ENCODE results near the gene WFDC12.
"Not testable (repeated sequence)": the region's sequence is repeated elsewhere in the genome, so short reads cannot be mapped to it uniquely, and the experiment has no call there.

Gene WFDC12, protein sequence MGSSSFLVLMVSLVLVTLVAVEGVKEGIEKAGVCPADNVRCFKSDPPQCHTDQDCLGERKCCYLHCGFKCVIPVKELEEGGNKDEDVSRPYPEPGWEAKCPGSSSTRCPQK

GRCh38 chr20:45124365-45124764 lies at the start of gene WFDC12:
Gene WFDC12 (minus strand): TSS chr20:45124465. CDS start chr20:45124447, 18 bp downstream.
- DNase-seq (ENCODE audit: low read depth) = no peak

DNA sequence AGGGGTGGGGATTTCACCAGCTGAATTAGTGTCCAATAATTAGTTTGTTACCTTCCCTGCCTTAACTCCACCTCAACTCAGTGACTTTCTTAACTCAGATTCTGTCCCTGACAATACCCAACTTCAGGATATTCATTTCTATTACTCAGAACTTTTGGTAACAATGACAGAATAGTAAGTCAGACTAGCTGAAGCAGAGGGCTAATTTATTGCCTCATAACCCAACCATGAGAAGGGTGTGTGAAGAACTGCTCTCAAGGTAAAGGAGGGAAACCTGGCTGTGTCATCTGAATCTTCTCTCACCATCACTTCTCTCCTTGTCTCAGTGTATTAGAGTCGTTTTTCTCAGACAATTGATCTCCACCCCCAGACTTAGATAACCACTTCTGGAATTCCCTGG lies 49.3 kb upstream of the WFDC12 start:
- DNase-seq (ENCODE audit: low read depth) = no peak

DNA sequence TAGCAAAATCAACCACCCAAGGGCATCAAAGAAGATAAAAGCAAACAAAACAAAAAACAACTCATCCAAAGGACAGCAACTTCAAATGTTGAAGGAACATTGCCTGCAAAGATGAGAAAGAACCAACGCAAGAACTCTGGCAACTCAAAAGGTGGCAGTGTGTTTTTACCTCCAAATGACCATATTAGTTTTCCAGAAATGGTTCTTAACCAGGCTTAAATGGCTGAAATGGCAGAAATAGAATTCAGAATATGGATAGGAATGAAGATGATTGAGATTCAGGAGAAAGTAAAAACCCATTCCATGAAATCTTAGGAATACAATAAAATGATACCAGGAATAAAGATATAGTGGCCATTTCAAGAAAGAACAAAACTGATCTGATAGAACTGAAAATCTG lies 40.6 kb upstream of the WFDC12 start:
- DNase-seq (ENCODE audit: low read depth) = no peak

DNA sequence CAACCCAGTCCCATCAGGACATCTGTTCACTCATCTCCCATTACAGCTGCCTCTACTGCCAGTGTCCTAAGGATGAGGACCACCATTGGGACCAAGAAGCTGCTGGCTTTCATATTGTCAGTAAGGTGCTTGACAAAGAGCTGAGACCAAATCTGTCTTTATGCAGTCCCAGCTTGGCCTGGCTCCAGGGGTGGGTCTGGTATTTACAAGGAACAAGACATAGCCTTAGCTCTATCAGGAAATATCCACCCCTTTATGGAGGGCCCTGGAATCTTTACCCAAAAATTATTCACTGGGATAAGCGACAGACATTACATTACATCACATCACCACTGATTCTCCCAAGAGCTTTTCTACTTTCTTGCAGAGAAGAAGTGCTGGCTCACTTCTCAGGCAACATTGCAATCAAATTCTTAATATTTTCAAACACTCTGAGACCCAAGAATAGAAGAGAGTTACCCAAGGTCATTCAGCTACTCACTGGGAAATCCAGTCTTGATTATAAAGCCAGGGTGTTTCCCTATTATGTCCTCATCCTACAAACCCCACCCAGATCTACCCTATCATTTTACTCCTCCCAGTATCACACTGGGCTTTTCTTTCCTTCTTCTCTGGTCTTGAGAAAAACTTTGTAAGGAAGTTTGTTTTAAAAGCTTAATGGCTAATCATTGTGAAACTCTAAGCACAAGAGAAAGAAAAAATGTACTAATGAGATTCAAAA lies 39.0 kb upstream of the WFDC12 start:
- no peak for DNase-seq (ENCODE audit: low read depth)

- DNase-seq (ENCODE audit: low read depth) = no peak
Measured at GRCh38 chr20:45157962-45158361, 33.7 kb upstream of the WFDC12 start.

DNA sequence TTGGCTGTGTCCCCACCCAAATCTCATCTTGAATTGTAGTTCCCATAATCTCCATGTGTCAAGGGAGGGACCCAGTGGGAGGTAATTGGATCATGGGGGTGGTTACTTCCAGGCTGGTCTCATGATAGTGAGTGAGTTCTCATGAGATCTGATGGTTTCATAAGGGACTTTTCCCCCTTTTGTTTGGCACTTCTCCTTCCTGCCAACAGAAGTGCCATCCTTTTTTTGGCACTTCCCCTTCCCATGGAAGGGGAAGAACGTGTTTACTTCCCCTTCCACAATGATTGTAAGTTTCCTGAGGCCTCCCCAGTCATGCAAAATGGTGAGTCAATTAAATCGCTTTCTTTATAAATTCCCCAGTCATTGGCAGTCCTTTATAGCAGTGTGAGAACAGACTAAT lies 32.4 kb upstream of the WFDC12 start:
- no peak for DNase-seq (ENCODE audit: low read depth)

DNA sequence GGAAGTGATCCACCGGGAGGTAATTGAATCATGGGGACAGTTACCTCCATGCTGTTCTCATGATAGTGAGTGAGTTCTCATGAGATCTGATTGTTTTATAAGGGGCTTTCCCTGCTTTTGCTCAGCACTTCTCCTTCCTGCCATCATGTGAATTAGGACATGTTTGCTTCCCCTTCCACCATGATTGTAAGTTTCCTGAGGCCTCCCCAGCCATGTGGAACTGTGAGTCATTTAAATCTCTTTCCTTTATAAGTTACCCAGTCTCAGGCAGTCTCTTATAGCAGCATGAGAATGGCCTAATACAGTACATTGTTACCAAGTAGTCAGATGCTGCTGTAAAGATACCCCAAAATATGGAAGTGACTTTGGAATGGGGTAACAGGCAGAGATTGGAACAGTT lies 30.5 kb upstream of the WFDC12 start:
- not testable (repeated sequence) for DNase-seq (ENCODE audit: low read depth)

- DNase-seq (ENCODE audit: low read depth) = no peak
Measured at GRCh38 chr20:45154183-45154582, 29.9 kb upstream of the WFDC12 start.

GRCh38 chr20:45153752-45154151 lies 29.5 kb upstream of the WFDC12 start:
- DNase-seq (ENCODE audit: low read depth) = no peak

GRCh38 chr20:45153147-45153546 lies 28.9 kb upstream of the WFDC12 start:
- no peak for DNase-seq (ENCODE audit: low read depth)

DNA sequence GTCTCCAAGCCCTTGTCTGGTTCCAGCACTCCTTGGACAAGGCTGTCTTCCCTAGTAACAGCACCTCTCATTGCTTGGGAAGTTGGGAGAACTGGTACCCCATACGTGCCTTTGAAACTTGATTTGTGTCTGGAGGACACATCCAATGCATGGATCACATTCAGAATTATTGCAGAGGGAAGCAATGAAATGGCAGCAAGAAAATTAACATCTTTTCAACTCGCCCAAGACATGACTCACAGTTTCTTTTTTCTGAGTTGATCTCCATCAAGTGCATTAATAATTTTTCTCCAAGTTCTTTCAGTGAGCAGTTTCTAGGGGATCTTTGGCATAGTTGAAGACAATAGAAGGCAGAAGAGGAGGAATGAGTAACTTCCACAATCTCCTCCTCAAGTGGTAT lies 28.1 kb upstream of the WFDC12 start:
- no peak for DNase-seq (ENCODE audit: low read depth)

GRCh38 chr20:45149062-45149461 lies 24.8 kb upstream of the WFDC12 start:
- no peak for DNase-seq (ENCODE audit: low read depth)

- no peak for DNase-seq (ENCODE audit: low read depth)
Measured at GRCh38 chr20:45140836-45141235, 16.6 kb upstream of the WFDC12 start.

DNA sequence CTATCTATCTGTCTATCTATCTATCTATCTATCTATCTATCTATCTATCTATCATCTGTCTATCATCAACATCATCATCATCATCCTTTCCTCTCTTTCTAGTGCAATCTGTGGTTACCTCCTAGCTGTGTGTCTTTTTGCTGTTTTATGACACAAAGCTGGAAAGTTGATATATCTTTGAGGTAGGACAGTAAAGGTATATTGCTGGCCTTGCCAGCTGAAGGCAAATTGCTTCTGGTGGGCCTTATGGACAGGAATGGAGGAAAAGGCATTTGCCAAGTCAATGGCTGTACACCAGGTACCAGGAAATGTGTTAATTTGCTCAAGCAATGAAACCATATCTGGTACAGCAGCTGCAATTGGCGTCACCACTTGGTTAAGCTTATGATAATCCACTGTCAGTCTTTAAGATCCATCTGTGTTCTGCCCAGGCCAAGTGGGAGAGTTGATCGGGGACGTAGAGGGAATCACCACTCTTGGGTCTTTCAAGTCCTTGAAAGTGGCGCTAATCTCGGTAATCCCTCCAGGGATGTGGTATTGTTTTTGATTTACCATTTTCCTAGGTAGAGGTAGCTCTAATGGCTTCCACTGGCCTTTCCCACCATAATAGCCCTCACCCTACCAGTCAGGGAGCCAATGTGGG lies 15.6 kb upstream of the WFDC12 start:
- not testable (repeated sequence) for DNase-seq (ENCODE audit: low read depth)

DNA sequence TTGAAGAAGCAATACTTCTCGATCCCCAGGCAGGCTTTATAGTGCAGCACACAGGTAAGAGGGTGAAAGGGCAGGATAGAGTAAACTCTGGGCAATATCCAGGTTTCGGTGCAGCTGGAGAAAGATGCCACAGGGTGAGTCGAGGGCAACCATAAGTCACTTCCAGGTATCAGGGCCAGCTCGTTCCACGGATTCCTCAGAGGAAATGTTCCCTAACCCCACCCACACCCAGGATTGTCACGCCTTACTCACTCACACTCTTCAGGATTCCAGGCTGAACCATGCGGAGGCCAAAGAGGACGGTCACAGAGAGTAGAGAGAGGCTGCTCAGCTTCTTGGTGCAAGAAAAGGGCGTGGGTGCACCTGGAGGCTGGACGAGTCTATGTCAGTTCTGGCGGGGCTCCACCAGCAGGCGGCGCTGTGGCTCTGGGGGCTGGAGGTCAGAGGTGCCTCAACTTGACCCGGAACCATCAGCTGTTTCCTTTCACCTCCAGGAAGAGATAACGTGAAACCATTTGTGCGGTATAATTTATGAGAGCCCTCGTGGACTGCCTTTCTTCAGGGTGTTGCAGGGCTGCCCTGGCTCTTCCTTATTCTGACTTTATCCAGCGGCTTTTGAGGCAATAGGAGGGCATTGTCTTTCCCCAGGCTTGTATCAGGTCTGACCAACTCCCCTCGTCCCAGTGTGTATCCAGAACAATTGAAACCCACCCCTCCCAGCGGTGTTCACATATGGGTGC lies 14.5 kb upstream of the WFDC12 start:
- peak; percentile 51 for DNase-seq (ENCODE audit: low read depth)

DNA sequence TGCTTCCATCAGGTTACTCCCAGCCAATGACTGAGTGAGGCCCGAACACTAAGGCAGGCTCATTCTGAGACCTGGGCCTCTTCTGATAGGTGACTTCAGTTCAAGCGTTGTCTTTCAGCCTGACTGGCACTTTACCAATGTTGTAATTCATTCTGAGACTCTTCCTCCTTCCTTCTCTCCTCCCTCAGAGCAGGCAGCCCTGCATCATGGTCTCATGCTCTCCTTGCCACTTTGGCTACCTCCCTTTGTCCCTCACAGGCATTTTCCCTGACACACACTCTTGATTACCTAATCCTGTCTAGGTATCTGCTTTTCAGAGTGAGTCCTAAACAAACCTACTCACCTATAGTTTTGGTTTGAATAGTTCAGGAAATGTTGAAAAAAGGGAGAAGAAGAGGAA lies 12.6 kb upstream of the WFDC12 start:
- no peak for DNase-seq (ENCODE audit: low read depth)

DNA sequence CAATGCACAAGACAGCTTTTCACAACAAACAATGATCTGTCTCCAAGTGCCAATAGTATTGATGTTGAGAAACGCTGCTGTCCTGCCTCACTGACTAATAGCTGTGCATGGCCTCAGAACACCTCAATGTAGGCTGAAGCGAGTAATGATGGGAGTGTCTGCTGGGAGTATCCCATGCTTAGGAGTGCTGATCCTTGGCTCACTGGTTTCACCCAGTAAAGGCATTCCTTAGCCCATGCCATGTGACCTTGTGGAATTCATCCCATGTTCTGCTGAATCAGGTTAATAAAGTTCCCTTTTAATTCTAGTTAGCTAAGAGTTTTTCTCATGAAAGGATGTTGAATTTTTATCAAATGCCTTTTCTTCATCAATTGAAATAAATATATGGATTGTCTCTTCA lies 3.8 kb upstream of the WFDC12 start:
- no peak for DNase-seq (ENCODE audit: low read depth)

GRCh38 chr20:45121388-45121787 lies 2.9 kb downstream of the WFDC12 start:
- no peak for DNase-seq (ENCODE audit: low read depth)

DNA sequence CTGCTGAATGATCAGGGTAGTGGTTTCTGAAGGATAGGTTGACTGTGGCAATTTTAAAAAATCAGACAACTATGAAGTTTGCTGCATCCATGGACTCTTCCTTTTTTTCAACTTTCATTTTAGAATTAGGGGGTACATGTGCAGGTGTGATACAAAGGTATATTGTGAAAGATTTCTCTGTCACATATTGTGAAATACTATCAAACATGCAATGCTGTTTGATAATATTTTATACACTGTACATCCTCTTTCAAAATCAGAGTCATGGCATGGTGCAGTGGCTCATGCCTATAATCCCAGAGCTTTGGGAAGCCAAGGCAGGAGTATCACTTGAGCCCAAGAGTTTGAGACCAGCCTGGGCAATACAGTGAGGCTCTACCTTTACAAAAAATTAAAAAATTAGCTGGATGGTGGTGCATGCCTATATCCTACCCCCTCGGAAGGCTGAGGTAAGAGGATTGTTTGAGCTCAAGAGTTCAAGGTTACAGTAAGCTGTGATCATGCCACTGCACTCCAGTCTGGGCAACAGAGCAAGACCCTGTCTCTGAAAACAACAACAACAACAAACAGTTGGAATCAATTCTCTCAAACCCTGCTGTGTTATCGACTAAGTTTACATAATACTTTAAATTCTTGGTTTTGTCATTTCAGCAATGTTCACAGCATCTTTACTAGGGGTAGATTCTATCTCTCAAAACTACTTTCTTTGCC lies 4.6 kb downstream of the WFDC12 start:
- no peak for DNase-seq (ENCODE audit: low read depth)

GRCh38 chr20:45118028-45118427 lies 6.2 kb downstream of the WFDC12 start:
- DNase-seq (ENCODE audit: low read depth) = no peak

DNA sequence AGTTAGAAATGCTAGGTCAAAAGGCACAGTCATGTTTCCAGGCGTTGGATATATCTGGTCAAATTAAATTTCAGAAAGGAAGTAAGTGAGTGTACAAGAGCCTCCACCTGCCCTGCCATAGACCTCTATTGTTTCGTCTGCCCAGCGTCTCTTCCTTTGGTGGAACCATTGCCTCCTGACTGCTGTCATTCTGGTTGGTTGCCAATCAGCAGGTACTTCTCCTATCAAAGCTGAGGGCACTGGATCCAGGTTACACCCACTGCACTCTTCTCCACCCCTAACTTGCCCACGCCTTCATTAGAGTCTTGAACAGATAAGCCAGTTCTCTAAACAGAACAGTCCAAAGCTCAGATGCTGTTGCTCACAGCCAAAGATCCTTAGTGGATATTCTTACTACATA lies 6.7 kb downstream of the WFDC12 start:
- DNase-seq (ENCODE audit: low read depth) = no peak

GRCh38 chr20:45115829-45116228 lies 8.4 kb downstream of the WFDC12 start:
- DNase-seq (ENCODE audit: low read depth) = no peak
